Measurements from ENCODE around the gene AMFR. TPM values are rescaled to one million over a fixed set of nuclear protein-coding genes. Genes with fewer than 3 reads are reported as not detected.

The AMFR gene
- total and polyA plus RNA-seq, 2 of the 13 experiments (the other 11 are each of a cell fraction or from before 2014, with no cell fraction given), result 52.9 to 108 TPM

GRCh38 chr16:56356276-56357240, 68.8 kb downstream of the AMFR start (continued):
- no peak for TF ChIP-seq AKNA (CRISPR knock-in tag; IDR thresholded peaks at IDR 0.05; ENCODE audit: borderline replicate concordance)
- TF ChIP-seq ZNF512 (CRISPR knock-in tag; IDR thresholded peaks at IDR 0.05), result no peak
- TF ChIP-seq, protein P1, sequence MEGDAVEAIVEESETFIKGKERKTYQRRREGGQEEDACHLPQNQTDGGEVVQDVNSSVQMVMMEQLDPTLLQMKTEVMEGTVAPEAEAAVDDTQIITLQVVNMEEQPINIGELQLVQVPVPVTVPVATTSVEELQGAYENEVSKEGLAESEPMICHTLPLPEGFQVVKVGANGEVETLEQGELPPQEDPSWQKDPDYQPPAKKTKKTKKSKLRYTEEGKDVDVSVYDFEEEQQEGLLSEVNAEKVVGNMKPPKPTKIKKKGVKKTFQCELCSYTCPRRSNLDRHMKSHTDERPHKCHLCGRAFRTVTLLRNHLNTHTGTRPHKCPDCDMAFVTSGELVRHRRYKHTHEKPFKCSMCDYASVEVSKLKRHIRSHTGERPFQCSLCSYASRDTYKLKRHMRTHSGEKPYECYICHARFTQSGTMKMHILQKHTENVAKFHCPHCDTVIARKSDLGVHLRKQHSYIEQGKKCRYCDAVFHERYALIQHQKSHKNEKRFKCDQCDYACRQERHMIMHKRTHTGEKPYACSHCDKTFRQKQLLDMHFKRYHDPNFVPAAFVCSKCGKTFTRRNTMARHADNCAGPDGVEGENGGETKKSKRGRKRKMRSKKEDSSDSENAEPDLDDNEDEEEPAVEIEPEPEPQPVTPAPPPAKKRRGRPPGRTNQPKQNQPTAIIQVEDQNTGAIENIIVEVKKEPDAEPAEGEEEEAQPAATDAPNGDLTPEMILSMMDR (CRISPR knock-in tag; IDR thresholded peaks at IDR 0.05), result peak; percentile 97
- TF ChIP-seq ZNF629 (CRISPR knock-in tag; conservative IDR thresholded peaks at IDR 0.05), result peak; percentile 42
- TF ChIP-seq ZNF772 (CRISPR knock-in tag; IDR thresholded peaks at IDR 0.05), result peak; percentile 76; the same call in 1 of the 2 replicates
- TF ChIP-seq ZSCAN5A (CRISPR knock-in tag; IDR thresholded peaks at IDR 0.05; ENCODE audit: borderline replicate concordance), result no peak
- TF ChIP-seq FOXP1 (IDR thresholded peaks at IDR 0.05), result no peak
- TF ChIP-seq FOXP1 (CRISPR knock-in tag; IDR thresholded peaks at IDR 0.05), result 0 out of 2 replicates have a peak, but pooled peaks have one; percentile 10
- no peak for TF ChIP-seq KDM6A (CRISPR knock-in tag; IDR thresholded peaks at IDR 0.05; ENCODE audit: low read depth)
- TF ChIP-seq ZNF224 (CRISPR knock-in tag; IDR thresholded peaks at IDR 0.05), result no peak
- TF ChIP-seq ZNF776 (CRISPR knock-in tag; IDR thresholded peaks at IDR 0.05), result no peak
- TF ChIP-seq PRPF4 (IDR thresholded peaks at IDR 0.05; ENCODE audit: low read depth, low read length, poor library complexity, severe bottlenecking), result no peak
- TF ChIP-seq, protein P2, sequence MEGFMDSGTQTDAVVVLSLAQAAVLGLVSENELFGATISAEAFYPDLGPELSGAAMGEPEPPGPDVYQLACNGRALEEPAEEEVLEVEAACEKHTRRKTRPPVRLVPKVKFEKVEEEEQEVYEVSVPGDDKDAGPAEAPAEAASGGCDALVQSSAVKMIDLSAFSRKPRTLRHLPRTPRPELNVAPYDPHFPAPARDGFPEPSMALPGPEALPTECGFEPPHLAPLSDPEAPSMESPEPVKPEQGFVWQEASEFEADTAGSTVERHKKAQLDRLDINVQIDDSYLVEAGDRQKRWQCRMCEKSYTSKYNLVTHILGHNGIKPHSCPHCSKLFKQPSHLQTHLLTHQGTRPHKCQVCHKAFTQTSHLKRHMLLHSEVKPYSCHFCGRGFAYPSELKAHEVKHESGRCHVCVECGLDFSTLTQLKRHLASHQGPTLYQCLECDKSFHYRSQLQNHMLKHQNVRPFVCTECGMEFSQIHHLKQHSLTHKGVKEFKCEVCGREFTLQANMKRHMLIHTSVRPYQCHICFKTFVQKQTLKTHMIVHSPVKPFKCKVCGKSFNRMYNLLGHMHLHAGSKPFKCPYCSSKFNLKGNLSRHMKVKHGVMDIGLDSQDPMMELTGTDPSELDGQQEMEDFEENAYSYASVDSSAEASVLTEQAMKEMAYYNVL (CRISPR knock-in tag; IDR thresholded peaks at IDR 0.05; ENCODE audit: borderline replicate concordance), result peak; percentile 69; the same call in 1 of the 2 replicates
- no peak; the same call in 1 of the 2 replicates for TF ChIP-seq ZNF337 (CRISPR knock-in tag; IDR thresholded peaks at IDR 0.05; ENCODE audit: borderline replicate concordance, low read depth)
- TF ChIP-seq REPIN1 (CRISPR knock-in tag; IDR thresholded peaks at IDR 0.05; ENCODE audit: borderline replicate concordance, low read depth), result peak; percentile 64; the same call in 1 of the 2 replicates
- no peak for TF ChIP-seq ZNF143 (CRISPR knock-in tag; IDR thresholded peaks at IDR 0.05)
